RPMI7951 (cell line): ENCODE results near the gene PLXNA4. TPM values are rescaled to one million over a fixed set of nuclear protein-coding genes. Genes with fewer than 3 reads are reported as not detected.

Experiments
- DNase-seq: peaks from one replicate; pipeline ENCODE4 v3.0.0-alpha.2; 2012; ENCODE audit warnings: low read depth
- total RNA-seq: library from RNA; depleted of rRNA; stranded (reverse); fragments of >200 nt; shearing (Covaris generic); gene quantifications from 2 replicates; pipeline ENCODE4 v1.2.3, GENCODE V29; 2014

Gene PLXNA4
- total RNA-seq, 1 experiment from 2014 or later = 1.4 TPM

GRCh38 chr7:132118641-132119040 lies 457.6 kb downstream of the PLXNA4 start:
- DNase-seq = no peak

DNA sequence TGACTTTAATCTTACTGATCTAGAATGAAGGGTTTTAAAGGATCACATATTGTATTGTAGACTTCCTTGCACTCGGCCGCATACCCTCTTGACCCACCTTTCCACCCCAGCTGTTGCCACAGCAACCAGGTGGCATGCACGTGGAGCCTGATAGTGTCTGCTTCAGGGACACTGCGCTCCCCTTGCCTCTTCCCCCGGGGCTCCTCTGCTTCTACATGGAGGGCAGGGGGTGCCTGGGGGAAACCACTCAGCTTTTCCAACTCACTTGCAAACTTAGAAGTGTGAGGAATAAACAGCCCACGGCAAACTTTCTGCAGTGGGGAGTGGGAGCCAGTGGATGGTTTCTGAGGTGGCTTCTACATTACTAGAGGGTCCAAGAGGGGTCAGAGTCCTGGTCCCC lies 458.6 kb downstream of the PLXNA4 start:
- no peak for DNase-seq

GRCh38 chr7:132117181-132117580 lies 459.1 kb downstream of the PLXNA4 start:
- peak; percentile 72 for DNase-seq

- DNase-seq = peak; percentile 68
Measured at GRCh38 chr7:132116369-132116768, 459.9 kb downstream of the PLXNA4 start.

DNA sequence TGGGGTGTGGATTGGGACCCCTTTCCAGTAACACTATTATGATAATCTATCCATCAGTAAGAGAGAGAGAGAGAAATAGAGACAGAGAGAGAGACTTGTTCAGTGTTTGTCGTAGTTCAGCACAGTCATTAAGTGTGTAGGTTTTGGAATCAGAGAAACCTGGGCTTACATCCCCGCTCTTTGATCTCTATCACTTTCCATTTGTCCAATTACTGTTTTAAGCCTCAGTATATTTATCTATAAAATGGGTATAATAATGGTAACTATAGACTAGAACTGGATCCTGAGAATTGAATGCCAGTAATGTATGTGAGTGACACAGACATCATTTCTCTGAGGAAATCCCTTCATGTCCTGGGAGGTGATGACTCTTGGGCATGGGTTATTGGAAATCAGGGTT lies 460.5 kb downstream of the PLXNA4 start:
- DNase-seq = no peak

DNA sequence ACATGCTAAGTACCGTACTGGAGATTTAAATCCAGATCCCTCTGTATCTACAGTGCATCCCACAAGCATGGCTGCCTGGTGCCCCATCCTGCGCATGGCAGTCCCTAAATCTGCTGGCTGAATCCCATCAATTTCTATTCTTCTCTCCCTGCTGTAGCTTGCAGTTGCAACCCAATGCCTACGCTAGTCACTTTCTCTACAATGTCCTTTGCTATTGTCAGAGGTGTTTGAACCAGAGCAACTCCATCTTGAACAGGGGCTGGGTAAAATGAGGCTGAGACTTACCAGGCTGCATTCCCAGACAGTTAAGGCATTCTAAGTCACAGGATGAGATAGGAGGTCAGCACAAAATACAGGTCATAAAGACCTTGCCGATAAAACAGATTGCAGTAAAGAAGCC lies 461.2 kb downstream of the PLXNA4 start:
- DNase-seq = no peak

DNA sequence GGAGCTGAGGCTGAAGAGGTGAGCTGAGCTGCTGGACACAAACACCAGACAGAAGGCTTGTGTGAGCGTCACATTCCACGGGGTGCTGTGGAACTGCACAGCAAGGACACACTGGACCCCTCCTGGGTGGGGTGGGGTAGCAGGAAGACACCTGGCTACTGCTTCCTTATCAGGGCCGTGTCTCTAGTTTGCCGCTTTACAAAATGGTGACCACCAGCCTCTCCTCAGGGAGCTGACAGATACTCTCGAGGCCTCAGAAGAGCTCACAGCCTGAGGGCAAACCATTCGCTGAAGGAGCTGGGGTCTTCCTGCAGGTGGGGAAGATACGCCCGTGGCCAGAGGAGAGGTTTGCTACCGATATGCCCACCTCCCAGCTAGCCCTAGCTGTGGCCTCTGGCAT lies 461.9 kb downstream of the PLXNA4 start:
- DNase-seq = no peak

- DNase-seq = no peak
Measured at GRCh38 chr7:132113536-132114371, 462.5 kb downstream of the PLXNA4 start.

DNA sequence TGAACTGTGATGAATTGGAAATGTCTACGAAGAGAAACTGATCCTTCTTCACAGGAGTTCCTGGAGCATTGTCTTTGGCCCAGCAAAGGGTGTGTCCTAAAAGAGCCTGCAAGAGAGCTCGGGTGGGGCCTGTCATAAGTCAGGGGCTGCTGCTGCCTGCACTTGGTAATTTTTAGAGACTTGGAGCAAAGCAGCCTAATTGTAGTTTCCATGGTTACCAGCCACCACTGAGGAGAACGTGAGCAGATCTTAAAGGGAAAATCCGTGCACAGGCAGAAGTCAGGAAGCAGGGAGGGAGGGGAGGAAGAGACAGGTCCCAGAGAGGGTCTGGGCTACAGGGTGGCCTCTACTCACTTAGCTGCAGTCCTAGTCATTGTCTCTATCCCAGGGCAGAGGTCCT lies 463.6 kb downstream of the PLXNA4 start:
- no peak for DNase-seq

DNA sequence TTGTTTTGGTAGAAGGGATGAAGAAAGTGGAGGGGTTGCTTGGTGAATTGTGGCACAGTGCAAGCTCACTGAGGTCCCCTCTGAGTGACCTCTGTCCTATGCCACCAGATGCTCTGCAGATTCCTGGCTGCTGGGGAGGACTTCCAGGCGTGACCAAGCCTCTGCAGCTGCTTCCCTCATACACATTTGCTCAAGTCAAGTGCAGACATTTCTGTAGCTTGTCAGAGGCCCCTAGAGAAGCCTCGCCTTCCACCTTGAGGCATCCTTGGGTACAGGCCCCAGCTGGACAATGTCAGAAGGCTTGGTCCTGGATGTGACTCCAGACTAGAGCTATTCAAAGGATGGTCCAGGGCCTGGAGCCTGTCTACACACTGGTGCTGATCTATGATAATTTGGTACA lies 464.2 kb downstream of the PLXNA4 start:
- DNase-seq = peak; percentile 26

- DNase-seq = no peak
Measured at GRCh38 chr7:132110692-132111091, 465.6 kb downstream of the PLXNA4 start.

DNA sequence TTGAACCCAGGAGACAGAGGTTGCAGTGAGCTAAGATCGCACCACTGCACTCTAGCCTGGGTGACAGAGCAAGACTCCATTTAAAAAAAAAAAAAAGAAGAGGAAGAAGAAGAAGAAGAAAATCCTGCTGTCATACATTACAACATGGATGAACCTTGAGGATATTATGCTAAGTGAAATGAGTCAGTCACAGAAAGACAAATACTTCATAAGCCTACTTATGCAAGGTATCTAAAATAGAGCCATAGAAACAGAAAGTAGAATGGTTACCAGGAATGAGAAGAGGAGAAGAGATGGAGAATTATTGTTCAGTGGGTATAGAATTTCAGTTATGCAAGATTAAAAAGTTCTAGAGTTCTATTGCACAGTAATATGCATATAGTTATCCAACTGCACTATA lies 466.5 kb downstream of the PLXNA4 start:
- no peak for DNase-seq

DNA sequence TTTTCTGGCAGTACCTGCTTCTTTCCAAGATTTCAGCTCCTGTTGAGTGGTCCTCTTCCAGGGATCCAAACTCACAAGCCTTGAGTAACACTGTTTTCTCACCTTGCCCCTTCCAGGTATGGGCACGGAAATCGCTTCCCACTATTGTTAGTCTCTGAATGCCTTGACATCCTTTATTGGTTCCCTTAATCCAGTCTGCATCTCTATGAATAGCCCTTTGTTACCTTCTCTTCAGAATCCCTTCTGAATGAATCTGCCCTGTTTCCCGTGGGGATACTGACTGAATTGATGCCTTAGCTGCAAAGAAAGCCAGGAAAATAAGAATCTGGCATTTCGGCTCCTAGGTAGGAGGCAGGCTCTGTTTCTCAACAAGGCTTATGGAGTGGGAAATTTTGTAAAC lies 467.7 kb downstream of the PLXNA4 start:
- DNase-seq = no peak

- no peak for DNase-seq
Measured at GRCh38 chr7:132106491-132106890, 469.8 kb downstream of the PLXNA4 start.

GRCh38 chr7:132105096-132105495 lies 471.2 kb downstream of the PLXNA4 start:
- no peak for DNase-seq

DNA sequence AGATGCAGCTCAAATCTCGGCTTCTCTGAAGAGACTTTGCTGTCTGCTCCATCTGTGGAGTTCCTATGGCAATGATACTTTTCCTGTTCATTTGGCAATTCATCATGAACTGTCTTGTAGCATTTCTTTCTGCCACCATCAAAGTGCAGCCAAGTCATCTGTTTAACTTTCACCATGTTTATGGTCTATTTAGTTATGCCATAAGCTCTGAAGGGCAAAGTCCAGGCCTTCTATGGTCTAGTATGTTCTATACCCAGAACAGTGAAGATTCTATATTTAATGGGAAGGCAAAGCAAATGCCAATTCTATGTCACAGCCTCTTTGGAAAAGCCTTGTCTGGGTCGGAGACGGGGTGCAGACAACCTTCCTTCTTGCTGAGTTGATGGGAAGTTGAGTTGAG lies 472.6 kb downstream of the PLXNA4 start:
- no peak for DNase-seq

GRCh38 chr7:132102942-132103341 lies 473.3 kb downstream of the PLXNA4 start:
- DNase-seq = no peak

GRCh38 chr7:132102391-132102790 lies 473.9 kb downstream of the PLXNA4 start:
- DNase-seq = no peak

DNA sequence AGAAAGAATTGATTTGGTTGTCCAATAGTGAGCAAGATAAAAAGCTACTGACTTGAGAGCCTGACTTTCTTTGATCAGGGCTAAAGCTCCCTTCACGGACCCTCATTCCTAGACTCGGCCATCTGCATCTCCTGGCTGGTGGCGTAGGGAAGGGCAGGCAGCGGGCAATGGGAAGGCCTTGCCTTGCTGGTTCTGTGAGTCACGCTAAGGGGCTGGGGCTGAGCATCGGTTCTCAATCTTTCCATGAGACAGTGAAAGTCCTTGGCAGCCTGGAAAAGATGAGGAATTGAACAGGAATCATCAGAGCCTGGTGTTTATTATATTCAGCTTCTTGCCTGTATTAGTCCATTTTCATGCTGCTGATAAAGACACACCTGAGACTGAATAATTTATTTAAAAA lies 475.3 kb downstream of the PLXNA4 start:
- DNase-seq = no peak

- no peak for DNase-seq
Measured at GRCh38 chr7:132100483-132100882, 475.8 kb downstream of the PLXNA4 start.

GRCh38 chr7:132099163-132099562 lies 477.1 kb downstream of the PLXNA4 start:
- DNase-seq = no peak

DNA sequence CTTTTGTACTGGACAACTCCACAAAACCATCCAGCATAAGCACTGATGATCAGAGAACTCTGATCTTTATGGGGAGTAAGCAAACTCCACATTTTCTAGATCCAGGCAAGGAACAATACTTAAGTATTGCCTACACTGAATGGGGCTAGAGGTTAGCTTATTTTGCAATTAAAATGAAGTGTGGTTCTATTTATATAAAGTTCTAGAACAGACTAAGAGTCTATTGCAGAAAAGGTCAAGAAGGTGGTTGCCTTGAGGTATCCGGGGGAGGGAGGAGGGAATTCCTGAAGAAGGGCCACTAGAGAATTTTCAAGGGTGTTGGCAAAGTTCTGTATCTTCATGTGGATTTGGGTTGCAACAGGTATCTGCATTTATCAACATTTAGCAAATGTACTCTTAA lies 477.9 kb downstream of the PLXNA4 start:
- no peak for DNase-seq

DNA sequence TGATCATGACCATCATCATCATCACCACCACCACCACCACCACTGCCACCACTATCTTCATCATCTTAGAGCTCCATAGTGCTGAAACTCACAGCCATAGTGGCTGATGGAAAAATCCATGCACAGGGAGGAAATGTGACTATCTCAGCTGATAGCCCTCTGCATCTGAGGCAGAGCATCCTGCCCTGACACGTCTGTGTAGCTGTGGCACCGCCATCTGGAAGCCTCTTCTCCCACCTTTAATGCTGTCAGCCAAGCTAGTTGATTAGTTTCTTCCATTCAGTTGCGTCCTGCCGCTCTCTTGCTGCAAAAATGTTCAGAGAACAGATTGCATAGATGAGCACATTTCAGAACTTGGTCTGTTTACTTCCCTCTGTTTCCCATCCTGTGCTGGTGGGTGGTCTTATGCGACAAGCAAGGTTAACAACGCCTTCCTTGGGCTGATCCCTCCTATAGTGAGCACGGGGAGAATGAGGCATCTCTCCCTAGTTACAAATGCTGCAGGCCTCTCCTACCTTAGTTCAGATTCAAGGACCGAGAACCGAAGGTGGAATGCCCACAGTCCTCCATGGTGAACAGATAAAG lies 478.6 kb downstream of the PLXNA4 start:
- DNase-seq = no peak
